Smooth muscle cell (in vitro differentiated cells): ENCODE measurements around the gene NFATC2. TPM values are rescaled to one million over a fixed set of nuclear protein-coding genes. Genes with fewer than 3 reads are reported as not detected.

Experiments
- DNase-seq: peaks from one replicate; lab custom pipeline; 2025; ENCODE audit not compliant: unreplicated experiment; lab: John Stamatoyannopoulos, UW
- H2AFZ ChIP-seq: fragments of 200-600 bp; sonication (generic); 2 replicates; pipeline ENCODE4 v1.6.0; 2016; ENCODE audit warnings: antibody characterized with exemption, low read depth, mild to moderate bottlenecking
- H3F3A ChIP-seq: fragments of 200-600 bp; sonication (generic); 2 replicates; pipeline ENCODE4 v1.6.0; 2017; ENCODE audit warnings: antibody characterized with exemption, low read depth
- H3K27ac ChIP-seq: fragments of 200-600 bp; sonication (generic); 2 replicates; pipeline ENCODE4 v1.5.1; 2016; ENCODE audit warnings: low read depth, mild to moderate bottlenecking
- H3K27me3 ChIP-seq: fragments of 200-600 bp; sonication (generic); 2 replicates; pipeline ENCODE4 v1.6.1; 2016; ENCODE audit warnings: low read depth, mild to moderate bottlenecking
- H3K36me3 ChIP-seq: fragments of 200-600 bp; sonication (generic); 2 replicates; pipeline ENCODE4 v1.5.1; 2016; ENCODE audit warnings: low read depth
- H3K4me1 ChIP-seq: fragments of 200-600 bp; sonication (generic); 2 replicates; pipeline ENCODE4 v1.5.1; 2016; ENCODE audit warnings: low read depth
- H3K4me2 ChIP-seq: fragments of 200-600 bp; sonication (generic); 2 replicates; pipeline ENCODE4 v1.6.0; 2016; ENCODE audit warnings: mild to moderate bottlenecking
- H3K4me3 ChIP-seq: fragments of 200-600 bp; sonication (generic); 2 replicates; pipeline ENCODE4 v1.5.1; 2016; ENCODE audit warnings: mild to moderate bottlenecking
- H3K79me2 ChIP-seq: fragments of 200-600 bp; sonication (generic); 2 replicates; pipeline ENCODE4 v1.6.0; 2016; ENCODE audit warnings: low read depth, mild to moderate bottlenecking
- H3K9ac ChIP-seq: fragments of 200-600 bp; sonication (generic); 2 replicates; pipeline ENCODE4 v1.6.0; 2016; ENCODE audit warnings: low read depth
- H3K9me3 ChIP-seq: fragments of 200-600 bp; sonication (generic); replicated peaks from 2 replicates; pipeline ENCODE4 v1.5.1; 2016; ENCODE audit warnings: low read depth
- H4K20me1 ChIP-seq: fragments of 200-600 bp; sonication (generic); 2 replicates; pipeline ENCODE4 v1.6.0; 2016; ENCODE audit warnings: low read depth
- CTCF ChIP-seq: fragments of 200-600 bp; sonication (generic); IDR thresholded peaks from 2 replicates; pipeline ENCODE4 v1.5.1; 2017; ENCODE audit warnings: borderline replicate concordance, mild to moderate bottlenecking, antibody characterized with exemption; ENCODE audit not compliant: insufficient read depth, poor library complexity, severe bottlenecking
- WGBS: methylation state at CpG from one replicate; pipeline ENCODE4 v1.1.7; 2016; ENCODE audit warnings: low lambda C conversion rate; 5-methylcytosine and 5-hydroxymethylcytosine counted together
- microRNA-seq: library from miRNA; unstranded; fragments of <30 nt; microRNA quantifications from one replicate; pipeline ENCODE4, GENCODE V29; 2016; ENCODE audit warnings: borderline number of aligned reads
- polyA plus RNA-seq: library from polyadenylated mRNA; unstranded; fragments of >200 nt; fragmentation: Nextera tagmentation; extraction: Ambion mirVana; gene quantifications from 2 replicates; pipeline ENCODE4 v1.2.1, GENCODE V29; 2016
- small RNA-seq: library from RNA; depleted of rRNA; stranded (forward); fragments of <200 nt; gene quantifications from one replicate; pipeline ENCODE3, GENCODE V24; 2014
- total RNA-seq: library from RNA; depleted of rRNA; stranded (reverse); fragments of >200 nt; gene quantifications from 2 replicates; pipeline ENCODE4 v1.2.3, GENCODE V29; 2014

NFATC2 gene
- total and polyA plus RNA-seq, 2 experiments from 2014 or later = 5.8 to 8.4 TPM

GRCh38 chr20:51337126-51337805 is 205.3 kb downstream of the NFATC2 start:
- Histone ChIP-seq H3K4me3 (no peak overlapping the region), H3K27ac (peak overlapping the region; percentile 97), H3K79me2 (no peaks in the 10 kb centered on the region), H3K9me3 (no peaks in the 10 kb centered on the region), H3K9ac (no peak overlapping the region), H3K4me2 (no peak overlapping the region), H3K36me3 (no peaks in the 10 kb centered on the region), H4K20me1 (no peaks in the 10 kb centered on the region), H2AFZ (no peak overlapping the region), H3K4me1 (no peaks in the 10 kb centered on the region), H3K27me3 (no peaks in the 10 kb centered on the region), H3F3A (peaks cover 7% of the 10 kb centered on the region)
- no peak for TF ChIP-seq CTCF
- WGBS = 94% methylated on average over 3 of the region's 3 CpGs
- no peak for DNase-seq

Small RNAs within 50 kb of the gene (microRNA-seq; reads per million reads assigned to microRNA genes)
- not detected for gene MIR3194

Small RNAs within 50 kb of the gene (small RNA-seq; reads per million reads assigned to genes)
- gene MIR3194 = 0.08 reads per million

Other genes with a start within 250 kb of the NFATC2 start
- 8.0 and 11.2 TPM in 2 replicates for gene ATP9A, start 225.7 kb upstream of the NFATC2 start, total RNA-seq
- 3.4 and 5.8 TPM in 2 replicates for gene ATP9A, start 225.7 kb upstream of the NFATC2 start, polyA plus RNA-seq